ENCODE results near the gene MAP2K5.

MAP2K5 gene

DNA sequence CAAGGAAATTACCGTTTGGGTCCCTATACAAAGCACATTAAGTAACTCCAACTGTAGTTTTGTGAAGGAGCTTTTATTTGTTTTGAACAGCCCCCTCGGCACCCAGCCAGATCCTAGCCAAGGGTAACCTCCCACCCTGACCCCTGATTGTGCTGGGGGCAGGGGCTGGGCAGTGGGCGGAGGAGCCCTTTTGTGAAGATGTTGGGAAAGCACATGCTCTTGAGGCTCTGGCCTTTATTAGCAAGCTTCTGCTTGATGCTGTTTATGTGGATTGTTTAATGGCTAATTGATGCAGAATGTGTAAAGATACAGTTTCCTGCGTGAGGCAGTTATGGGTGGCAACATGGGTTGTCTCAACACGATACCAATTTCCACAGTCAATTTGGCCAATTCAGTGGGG, 136.5 kb downstream of the MAP2K5 start:
- DNase-seq = no peak

DNA sequence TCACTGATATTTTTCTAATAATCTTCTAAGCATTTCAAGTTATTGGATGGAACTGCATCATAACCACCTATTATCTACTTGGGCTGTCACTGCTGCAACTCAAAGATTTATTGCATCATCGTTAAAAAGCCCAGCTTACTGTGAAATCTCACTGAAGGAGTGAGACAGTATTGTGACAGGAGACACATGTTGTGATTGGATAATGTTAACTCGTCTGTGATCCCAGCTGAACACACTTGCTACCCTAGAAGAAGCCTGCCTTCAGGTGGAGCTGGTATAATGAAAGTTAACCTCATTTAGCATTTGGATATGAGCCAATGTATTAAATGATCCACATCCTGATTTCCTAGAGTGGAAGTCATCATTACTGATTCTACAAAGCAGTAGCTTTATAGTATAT, 138.1 kb downstream of the MAP2K5 start:
- DNase-seq = no peak

DNA sequence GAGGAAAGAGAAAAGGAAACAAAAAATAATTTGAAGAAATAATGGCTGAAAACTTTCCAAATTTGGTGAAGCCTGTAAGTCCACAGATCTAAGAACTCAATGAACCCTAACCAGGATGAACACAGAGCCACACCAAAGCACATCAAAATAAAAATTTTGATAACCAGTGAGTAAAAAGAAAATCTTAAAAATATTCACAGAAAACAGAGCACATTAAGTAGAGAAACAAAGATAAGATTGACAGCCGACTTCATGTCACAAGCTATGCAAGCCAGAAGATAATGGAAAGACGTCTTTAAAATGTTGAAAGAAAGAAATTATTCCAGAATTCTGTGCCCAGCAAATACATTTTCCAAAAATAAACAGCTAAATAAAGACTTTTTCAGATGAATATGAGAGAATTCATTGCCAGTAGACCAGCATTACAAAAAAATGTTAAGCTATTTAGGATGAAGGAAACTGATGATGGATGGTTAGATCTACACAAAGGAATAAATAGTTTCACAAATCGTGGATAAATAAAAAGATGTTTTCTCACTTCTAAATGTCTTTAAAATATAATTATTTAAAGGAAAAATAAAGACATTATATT, 142.6 kb downstream of the MAP2K5 start:
- DNase-seq = no peak

DNA sequence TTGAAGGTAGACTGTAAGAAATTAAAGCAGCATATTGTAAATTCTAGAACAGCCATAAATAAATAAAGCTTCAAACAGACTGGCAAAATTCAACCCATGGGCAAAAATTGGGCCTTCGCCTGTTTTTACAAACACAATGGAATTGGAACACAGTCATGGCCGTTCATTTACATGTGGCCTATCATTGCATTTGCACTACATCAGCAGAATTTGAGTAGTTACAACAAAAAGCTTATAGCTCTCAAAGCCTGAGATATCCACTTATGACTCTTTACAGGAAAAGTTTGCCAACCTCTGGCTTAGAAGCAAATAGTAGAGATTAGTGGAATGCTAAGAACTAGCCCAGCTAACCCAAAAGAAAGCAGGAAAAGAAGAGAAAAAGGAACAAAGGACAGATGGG, 143.2 kb downstream of the MAP2K5 start:
- DNase-seq = no peak

DNA sequence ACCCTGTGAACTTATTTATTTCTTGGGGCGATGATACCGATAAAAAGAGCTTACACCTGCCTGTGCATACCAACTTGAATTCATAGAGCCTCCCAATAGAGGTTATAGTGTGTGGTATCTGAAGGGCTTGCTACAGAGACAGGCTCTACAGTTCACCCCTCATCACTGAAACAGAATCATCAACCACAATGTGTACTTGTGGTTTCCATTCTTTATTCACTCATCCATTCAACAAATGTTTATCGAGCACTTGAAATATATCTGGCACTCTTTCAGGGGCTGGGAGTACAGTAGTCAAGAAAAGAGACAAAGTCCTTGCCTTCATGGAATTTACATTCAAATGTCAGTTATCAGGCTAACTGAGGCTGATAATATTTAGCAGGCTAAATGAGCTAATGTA, 148.4 kb downstream of the MAP2K5 start:
- no peak for DNase-seq

DNA sequence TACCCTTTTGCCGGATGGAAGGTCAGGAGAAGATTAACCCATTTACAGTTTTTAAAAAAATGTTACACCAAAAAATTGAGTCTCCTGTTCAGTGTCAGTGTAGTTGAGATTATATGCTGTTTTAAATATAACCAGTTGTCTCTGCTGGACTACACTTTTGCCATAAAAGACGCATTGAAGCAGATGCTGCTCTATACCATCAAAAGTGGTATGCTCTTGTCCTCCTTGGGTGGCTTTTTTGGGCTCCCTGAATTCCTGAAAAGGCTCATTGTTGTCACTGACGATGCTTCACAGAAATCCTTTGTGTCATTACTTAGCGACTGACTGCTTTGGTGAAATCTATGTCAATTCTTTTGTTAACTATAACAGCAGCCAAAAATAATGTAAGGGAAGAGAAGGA, 148.9 kb downstream of the MAP2K5 start:
- no peak for DNase-seq

DNA sequence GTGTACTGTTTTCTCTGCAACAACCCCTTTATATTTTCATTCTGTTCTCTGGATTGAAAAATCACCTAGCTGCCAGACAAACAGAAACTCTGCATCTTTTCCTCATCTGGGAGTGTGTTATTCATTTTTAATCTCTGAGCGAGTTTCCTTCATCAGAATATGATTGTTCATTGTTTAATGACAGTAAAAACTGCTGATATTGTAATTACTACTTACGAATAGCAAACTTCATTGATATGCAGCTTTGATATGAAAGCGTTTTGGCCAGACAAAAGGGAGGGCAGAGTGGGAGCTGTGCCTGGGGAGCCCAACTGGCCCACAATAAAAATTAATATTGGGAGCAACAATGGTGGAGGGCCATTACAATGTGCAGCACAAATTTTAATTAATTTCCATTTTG, 150.1 kb downstream of the MAP2K5 start:
- DNase-seq = no peak

DNA sequence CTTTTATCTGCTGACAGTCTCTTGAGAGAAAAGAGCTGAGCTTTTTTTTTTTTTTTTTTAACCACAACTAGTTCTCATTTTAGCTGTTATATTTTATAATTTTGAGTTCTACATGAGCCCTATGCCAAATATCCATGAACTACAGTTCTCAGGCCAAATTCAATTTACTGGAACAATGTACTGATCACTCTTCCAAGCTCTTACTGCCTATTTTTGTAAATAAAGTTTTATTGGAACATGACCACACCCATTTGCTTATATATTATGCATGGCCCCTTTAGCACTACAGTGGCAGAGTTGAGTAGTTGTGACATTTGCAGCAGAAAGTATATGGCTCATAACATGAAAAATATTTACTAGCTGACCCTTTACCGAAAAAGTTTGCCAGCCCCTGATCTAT, 153.6 kb downstream of the MAP2K5 start:
- DNase-seq = no peak

DNA sequence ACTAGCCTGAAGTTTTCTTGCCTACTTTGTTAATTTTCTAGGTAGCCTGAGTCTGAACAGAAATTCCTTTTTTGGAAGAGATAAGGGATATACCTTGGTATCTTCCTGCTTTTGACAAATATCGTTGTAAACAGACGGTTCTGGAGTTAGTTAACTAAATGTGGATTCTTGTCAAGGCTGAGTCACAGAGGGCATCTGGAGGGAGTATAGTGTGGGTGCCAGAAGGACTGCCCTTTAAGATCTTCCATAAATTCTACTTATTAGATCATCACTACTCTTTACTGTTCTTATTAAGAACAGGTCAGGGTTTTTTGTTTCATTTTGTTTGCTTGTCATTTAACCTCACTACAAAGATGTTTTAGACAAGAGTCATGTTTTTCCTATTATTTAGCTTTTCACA, 157.5 kb downstream of the MAP2K5 start:
- no peak for DNase-seq

DNA sequence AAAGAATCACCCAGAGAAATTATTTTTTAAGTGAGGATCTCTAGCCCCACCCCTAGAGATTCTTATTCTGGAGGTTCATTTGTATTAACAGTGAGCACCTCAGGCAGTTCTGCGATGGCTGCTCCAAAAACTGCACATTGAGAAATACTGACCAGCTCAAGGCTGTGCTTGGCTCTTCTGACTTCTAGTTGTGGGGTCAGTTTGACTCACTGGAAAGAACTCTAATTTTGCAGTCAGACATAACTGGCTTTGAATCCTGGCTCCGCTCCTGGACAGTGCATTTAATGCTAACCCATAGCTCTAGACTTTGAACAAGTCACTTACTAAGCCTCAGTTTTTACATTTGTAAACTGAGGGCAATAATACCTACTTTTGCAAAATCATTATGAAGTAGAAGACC, 159.2 kb downstream of the MAP2K5 start:
- DNase-seq = no peak

DNA sequence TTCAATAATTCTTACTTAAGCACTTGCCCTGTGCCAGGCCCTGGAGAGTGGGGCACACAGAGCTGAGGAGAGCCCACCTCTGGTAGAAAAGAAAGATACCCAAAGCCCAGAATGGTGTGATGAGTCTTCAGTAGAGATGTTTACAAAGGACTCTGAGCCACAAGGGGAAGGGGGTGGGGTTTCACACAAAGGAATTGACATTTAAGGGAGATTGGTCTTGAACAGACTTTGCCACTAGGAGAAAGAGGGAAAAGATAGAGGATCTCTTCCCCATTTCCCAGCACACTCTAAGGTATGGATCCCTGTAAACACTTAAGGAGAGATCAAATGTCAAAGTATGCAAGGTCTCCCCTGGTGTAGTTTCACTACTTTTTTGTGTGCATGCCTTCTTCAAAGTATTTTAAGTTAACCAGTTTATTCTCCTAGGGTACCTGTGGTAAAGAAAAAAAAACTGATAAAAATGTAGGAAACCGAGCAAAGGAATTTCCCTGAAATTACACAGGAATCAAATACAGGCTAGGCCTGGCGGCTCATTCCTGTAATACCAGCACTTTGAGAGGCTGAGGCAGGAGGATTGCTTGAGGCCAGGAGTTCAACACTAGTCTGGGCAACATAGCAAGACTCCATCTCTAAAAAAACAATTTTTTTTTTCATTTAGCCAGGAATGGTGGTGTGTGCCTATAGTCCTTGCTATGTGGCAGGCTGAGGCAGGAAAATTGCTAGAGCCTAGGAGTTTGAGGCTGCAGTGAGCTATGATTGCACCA, 165.2 kb downstream of the MAP2K5 start:
- no peak for DNase-seq

DNA sequence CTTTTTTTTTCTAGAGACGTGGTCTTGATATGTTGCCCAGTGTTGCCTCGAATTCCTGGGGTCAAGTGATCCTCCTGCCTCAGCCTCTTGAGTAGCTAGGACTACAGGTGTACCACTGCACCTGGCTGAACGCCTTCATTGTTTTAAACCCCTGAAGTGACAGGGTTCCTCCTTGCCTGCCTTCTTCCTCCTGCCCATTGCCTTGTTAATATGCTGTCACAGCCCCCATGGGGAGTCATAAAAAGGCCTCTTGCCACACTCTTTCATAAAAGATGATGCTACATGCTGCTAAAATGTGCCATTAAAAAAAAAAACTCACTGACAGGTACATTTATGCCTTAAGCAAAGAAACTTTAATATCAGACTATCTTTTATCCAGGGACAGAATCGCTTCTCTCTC, 166.0 kb downstream of the MAP2K5 start:
- DNase-seq = no peak

DNA sequence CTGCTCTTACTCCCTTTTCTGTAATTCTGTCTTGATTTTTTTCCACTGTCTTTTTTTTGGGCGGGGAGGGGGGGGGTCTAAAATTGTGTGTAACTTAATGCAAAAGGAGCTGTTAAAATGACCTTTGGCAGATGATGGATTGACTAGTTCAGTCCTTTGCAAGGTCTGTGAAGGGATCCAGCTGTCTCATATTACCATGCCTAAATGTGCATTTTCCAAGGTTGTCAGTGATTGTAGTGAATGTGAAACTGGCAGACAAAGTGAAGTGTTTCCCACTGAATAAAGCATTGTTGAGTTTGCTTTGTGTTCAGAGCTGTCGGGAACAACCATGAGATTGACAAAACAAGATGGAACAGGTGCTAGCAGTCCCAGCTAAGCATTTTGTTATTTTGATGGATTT, 172.7 kb downstream of the MAP2K5 start:
- DNase-seq = no peak

DNA sequence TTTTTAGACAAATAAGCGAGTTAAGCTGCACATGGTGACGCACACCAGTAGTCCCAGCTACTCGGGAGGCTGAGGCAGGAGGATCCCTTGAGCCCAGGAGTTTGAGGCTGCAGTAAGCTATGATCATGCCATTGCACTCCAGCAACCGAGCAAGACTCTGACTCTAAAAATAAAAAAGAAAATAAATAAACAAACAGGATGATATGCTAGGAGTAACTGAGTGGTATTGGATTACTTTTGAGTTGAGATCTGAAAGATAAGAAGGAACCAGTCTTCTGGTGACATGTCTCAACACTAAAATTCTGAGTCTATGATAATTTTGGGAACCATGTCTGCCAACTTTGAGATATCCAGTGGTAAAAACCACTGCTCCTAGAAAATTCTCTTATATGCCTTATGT, 173.7 kb downstream of the MAP2K5 start:
- no peak for DNase-seq

DNA sequence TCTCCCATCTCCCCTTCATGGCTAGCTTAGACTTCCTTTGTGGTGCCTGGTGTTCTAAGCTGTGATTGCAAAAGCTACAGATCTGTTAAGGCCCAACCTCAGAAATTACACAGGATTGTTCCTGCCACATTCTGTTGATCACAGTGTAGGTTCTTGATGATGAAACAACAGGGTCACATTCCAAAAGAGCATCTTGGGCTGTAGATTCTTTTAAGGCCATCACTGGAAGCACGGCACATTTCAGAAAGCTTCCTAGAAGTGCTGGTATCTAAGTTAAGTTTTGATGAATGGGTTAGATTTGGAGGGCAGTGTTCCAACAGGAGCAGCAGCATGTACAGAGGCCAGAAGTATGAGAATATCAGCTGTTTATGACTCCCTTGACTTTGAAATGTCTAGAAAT, 175.3 kb downstream of the MAP2K5 start:
- DNase-seq = no peak

DNA sequence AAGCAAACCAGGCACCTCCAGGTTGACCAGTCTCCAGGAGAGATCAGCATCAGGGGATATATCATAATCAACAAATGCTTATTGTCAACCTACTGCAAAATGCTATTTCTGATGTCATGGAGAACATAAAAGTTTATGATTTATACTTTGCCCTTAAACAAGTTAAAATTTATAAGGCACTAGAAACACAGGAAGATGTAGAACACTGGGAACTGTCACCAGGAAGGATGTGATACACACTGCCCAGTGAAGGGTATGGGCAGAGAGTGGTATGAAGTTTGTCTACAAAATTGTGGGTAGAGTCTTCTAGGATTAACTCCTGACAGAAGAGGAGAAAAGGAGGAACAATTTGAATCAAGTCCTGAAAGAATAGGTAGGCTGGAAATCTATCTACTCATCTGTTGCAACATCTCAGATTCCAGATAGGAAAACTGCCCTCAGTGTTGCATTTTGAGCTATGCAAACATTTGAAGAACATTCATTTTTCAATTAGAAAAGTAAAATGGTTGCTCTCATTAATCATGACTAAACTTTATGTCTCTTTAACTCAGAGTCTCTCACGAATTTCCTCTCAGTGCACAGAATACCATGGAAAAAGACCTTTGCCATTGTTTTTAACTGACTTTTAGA, 176.9 kb downstream of the MAP2K5 start:
- no peak for DNase-seq

DNA sequence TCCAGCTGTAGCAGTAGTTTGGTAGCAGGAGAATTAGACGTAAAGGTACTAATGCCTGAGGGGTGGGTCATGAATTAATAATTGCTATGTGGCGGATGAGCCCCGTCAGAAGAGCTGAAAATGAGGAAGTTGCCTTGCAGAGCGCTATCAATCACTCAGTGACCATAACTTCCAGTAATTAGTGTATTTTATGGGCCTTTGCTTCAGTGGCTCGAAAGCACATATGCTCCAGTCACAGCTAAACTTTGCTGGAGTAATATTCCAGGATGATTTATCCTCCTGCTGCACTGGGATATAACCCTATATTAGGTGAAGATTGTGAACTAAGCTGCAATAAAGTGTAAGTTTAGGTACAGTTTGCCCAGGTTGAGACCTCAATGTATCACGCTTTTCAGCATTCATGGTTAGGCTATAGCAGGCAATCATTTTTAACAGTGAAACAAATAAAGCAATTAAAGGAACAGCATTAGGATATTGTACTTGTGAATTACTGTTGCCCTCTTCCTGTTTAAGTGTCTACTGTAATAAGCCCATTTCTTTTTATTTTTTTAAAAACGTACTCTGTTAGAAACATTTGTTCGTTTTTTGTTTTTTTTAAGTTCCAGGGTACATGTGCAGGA, 178.2 kb downstream of the MAP2K5 start:
- DNase-seq = no peak

DNA sequence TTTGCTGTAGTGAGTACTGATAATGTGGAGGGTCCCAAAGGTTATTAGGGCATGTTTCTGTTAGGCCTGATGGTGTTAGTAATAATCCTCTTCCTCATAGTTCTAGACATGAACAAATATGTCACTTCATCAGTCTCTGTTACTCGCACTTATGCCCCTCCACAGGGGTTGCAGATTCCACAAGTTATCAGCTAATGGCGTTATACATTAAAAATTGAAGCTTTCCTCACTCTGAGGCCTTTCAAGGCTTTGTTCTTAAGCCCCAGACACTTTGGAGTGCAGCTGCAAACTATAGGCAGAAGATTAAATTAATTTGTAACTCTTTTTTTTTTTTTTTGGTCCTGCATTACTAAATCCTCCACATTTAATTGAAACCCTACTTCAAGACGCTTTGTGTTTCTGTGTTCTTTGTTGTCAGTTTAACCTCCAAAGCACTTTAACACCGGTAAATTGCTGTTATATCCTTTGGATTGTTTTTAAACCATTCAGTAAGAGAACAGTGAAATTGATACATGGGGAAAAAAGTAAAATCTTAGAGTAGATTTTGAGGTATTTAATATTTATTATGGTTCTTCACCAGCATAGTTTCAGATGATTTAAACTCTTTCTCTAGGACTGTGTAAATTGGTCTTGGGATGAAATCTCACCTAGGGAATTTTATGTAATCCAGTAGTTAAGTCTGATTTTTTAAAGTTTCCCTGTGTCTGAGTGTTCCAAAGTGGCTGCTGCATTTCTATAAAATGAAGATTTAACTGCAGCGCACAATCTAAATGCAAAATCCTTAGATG, 179.7 kb downstream of the MAP2K5 start:
- no peak for DNase-seq

DNA sequence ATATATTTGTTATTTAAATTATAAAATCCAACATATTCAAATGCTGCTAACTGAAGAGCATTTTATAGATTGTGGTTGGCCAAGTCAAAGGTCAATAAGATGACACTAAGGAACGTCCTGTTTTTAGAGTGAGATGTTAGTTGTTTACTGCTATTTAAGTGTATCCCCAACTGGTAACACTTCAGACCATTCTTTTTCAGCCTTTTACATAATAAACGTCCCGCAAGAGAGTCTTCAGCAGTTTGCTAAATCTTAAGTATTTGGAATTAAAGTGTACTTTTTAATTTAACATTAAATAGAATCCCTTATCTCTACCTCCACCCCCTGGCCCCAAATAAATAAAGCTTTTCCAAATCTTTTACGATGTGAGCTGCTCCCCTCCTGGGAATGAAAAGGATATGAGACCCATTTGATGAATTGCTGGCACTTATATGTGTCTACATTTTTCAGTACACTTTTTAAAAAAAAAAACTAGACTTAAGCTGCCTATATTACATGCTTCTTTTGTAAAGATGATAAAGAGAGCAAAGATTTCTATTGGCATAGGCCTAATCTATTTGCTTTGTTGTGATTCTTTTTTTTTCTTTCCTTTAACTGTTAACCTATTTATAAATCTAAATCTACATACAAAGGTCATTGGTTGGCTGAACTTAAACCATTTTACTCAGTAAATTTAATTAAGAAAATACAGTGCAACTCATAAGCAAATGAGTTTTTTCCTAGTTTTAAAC, 181.0 kb downstream of the MAP2K5 start:
- no peak for DNase-seq

DNA sequence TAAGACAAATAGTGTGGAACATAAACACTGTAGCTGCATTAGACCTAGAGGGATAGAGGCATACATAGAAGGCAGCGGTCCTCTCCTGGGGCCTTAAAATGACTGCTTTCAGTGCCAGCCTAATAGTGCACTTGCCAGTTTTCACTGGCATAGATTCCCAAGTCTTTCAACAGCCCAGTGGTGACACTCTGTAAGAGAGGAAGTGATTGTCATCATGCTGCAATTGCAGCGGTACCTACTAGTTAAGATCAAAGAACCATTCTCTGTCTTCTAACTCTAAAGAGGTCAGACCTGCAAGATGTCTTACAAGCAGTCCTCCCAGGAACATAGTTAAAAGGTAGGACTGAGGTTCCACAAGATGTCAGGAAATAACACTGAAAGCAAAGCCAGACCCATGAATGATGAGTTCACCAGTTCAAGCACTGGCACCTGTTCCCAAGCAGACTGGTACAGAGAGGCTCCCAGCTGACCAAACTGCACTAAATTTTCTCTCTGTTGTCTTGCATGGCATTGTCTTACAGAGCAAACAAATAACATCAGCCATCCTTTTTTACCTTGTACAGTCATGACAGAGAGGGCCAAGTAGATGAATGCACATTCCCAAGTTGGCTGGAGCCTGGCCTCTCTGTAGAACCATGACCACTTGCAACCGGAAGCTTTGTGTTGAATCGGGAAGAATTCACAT, 182.3 kb downstream of the MAP2K5 start:
- DNase-seq = no peak

DNA sequence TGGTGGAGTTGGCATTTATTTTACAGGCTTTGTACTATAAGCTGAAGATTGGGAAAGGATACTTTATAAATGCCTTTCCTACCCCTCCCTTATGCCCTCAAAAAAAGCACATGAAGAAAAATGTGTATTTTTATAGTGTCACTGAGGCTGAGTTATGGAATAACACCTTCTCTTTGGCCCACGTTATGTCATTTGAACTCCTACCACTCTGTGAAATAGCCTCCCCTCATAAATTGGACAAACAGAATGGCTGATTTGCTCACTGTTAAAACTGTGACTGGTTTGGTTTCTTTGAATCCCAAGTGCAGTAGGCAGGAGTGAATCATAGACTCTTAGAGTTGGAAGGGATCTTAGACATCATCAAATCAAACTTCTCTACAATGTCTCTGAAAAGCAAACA, 187.6 kb downstream of the MAP2K5 start:
- DNase-seq = no peak

All from activated CD4-positive, alpha-beta T cell treated with anti-CD3 and anti-CD28 coated beads, Interleukin-2, amount 50 U/mL, for 16 hours (primary cell).